Measurements from ENCODE around the gene FAAP20. TPM values are rescaled to one million over a fixed set of nuclear protein-coding genes. Genes with fewer than 3 reads are reported as not detected.

FAAP20 gene
- total and polyA plus RNA-seq, 9 of the 15 experiments (the other 6 are each of a cell fraction or from before 2014, with no cell fraction given) = 0.58 to 143 (median 9.9) TPM

- TF ChIP-seq, protein P1, sequence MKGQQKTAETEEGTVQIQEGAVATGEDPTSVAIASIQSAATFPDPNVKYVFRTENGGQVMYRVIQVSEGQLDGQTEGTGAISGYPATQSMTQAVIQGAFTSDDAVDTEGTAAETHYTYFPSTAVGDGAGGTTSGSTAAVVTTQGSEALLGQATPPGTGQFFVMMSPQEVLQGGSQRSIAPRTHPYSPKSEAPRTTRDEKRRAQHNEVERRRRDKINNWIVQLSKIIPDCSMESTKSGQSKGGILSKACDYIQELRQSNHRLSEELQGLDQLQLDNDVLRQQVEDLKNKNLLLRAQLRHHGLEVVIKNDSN (CRISPR knock-in tag; IDR thresholded peaks at IDR 0.05) = peak; percentile 79
- TF ChIP-seq FOXK2 (conservative IDR thresholded peaks at IDR 0.05 in 1 of 2, IDR thresholded peaks at IDR 0.05 in 1 of 2; ENCODE audit: low read depth in 2 of 2) (peak; percentile 19 to 46; a peak in 1 of 4 replicates), TFE3 (CRISPR knock-in tag; IDR thresholded peaks at IDR 0.05) (no peak), TSHZ1 (CRISPR knock-in tag; IDR thresholded peaks at IDR 0.05) (0 out of 2 replicates have a peak, but pooled peaks have one; percentile 42), RAD21 (CRISPR knock-in tag; conservative IDR thresholded peaks at IDR 0.05 in 1 of 2, IDR thresholded peaks at IDR 0.05 in 1 of 2) (peak in 1 of 2 experiments; percentile 26; a peak in 1 of 4 replicates), NFYB (IDR thresholded peaks at IDR 0.05; ENCODE audit: extremely low read depth, insufficient read length) (peak; percentile 56)
- TF ChIP-seq, protein P2, sequence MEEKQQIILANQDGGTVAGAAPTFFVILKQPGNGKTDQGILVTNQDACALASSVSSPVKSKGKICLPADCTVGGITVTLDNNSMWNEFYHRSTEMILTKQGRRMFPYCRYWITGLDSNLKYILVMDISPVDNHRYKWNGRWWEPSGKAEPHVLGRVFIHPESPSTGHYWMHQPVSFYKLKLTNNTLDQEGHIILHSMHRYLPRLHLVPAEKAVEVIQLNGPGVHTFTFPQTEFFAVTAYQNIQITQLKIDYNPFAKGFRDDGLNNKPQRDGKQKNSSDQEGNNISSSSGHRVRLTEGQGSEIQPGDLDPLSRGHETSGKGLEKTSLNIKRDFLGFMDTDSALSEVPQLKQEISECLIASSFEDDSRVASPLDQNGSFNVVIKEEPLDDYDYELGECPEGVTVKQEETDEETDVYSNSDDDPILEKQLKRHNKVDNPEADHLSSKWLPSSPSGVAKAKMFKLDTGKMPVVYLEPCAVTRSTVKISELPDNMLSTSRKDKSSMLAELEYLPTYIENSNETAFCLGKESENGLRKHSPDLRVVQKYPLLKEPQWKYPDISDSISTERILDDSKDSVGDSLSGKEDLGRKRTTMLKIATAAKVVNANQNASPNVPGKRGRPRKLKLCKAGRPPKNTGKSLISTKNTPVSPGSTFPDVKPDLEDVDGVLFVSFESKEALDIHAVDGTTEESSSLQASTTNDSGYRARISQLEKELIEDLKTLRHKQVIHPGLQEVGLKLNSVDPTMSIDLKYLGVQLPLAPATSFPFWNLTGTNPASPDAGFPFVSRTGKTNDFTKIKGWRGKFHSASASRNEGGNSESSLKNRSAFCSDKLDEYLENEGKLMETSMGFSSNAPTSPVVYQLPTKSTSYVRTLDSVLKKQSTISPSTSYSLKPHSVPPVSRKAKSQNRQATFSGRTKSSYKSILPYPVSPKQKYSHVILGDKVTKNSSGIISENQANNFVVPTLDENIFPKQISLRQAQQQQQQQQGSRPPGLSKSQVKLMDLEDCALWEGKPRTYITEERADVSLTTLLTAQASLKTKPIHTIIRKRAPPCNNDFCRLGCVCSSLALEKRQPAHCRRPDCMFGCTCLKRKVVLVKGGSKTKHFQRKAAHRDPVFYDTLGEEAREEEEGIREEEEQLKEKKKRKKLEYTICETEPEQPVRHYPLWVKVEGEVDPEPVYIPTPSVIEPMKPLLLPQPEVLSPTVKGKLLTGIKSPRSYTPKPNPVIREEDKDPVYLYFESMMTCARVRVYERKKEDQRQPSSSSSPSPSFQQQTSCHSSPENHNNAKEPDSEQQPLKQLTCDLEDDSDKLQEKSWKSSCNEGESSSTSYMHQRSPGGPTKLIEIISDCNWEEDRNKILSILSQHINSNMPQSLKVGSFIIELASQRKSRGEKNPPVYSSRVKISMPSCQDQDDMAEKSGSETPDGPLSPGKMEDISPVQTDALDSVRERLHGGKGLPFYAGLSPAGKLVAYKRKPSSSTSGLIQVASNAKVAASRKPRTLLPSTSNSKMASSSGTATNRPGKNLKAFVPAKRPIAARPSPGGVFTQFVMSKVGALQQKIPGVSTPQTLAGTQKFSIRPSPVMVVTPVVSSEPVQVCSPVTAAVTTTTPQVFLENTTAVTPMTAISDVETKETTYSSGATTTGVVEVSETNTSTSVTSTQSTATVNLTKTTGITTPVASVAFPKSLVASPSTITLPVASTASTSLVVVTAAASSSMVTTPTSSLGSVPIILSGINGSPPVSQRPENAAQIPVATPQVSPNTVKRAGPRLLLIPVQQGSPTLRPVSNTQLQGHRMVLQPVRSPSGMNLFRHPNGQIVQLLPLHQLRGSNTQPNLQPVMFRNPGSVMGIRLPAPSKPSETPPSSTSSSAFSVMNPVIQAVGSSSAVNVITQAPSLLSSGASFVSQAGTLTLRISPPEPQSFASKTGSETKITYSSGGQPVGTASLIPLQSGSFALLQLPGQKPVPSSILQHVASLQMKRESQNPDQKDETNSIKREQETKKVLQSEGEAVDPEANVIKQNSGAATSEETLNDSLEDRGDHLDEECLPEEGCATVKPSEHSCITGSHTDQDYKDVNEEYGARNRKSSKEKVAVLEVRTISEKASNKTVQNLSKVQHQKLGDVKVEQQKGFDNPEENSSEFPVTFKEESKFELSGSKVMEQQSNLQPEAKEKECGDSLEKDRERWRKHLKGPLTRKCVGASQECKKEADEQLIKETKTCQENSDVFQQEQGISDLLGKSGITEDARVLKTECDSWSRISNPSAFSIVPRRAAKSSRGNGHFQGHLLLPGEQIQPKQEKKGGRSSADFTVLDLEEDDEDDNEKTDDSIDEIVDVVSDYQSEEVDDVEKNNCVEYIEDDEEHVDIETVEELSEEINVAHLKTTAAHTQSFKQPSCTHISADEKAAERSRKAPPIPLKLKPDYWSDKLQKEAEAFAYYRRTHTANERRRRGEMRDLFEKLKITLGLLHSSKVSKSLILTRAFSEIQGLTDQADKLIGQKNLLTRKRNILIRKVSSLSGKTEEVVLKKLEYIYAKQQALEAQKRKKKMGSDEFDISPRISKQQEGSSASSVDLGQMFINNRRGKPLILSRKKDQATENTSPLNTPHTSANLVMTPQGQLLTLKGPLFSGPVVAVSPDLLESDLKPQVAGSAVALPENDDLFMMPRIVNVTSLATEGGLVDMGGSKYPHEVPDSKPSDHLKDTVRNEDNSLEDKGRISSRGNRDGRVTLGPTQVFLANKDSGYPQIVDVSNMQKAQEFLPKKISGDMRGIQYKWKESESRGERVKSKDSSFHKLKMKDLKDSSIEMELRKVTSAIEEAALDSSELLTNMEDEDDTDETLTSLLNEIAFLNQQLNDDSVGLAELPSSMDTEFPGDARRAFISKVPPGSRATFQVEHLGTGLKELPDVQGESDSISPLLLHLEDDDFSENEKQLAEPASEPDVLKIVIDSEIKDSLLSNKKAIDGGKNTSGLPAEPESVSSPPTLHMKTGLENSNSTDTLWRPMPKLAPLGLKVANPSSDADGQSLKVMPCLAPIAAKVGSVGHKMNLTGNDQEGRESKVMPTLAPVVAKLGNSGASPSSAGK (IDR thresholded peaks at IDR 0.05) = peak; percentile 96
Observed at GRCh38 chr1:2199042-2199810, 4.7 kb upstream of the FAAP20 start (continued).
